ENCODE measurements around the gene NRIP1. TPM values are rescaled to one million over a fixed set of nuclear protein-coding genes. Genes with fewer than 3 reads are reported as not detected.

Gene NRIP1
- total and polyA plus RNA-seq, 10 donors: 5.2 to 67.8 (median 51.8) TPM

- H3K27me3 ChIP-seq (replicated peaks in 1 of 7): no peaks in the 10 kb centered on the region
- H3K27ac ChIP-seq: no peak overlapping the region
- no peak overlapping the region for H3K4me3 ChIP-seq
- H3K9me3 ChIP-seq: no peaks in the 10 kb centered on the region
- intact Hi-C loops (cut with DNase I; ENCODE audit: low total_unique reads): no loop called here
- WGBS, 5 donors: 83 to 89% (median 86%) methylated on average over 6 of the region's 6 CpGs
- no peak for DNase-seq
- H3K4me1 ChIP-seq: peaks cover 0 to 8% (median 0%) of the 10 kb centered on the region in 6 donors
- H3K36me3 ChIP-seq: peaks cover 0 to 38% (median 25%) of the 10 kb centered on the region in 6 donors
- TF ChIP-seq POLR2A (IDR thresholded peaks at IDR 0.05) (no peak), CTCF (IDR thresholded peaks at IDR 0.05 in 8 of 11, conservative IDR thresholded peaks at IDR 0.05 in 3 of 11) (no peak), POLR2AphosphoS5 (IDR thresholded peaks at IDR 0.05) (no peak)
These were observed 100.2 kb downstream of the NRIP1 start for GRCh38 chr21:14964621-14965020.

- DNase-seq: no peak
- H3K27ac ChIP-seq: no peak overlapping the region
- H3K4me3 ChIP-seq: no peak overlapping the region
- H3K36me3 ChIP-seq: peaks cover 0 to 18% (median 12%) of the 10 kb centered on the region in 6 donors
- intact Hi-C loops (cut with DNase I; ENCODE audit: low total_unique reads): no loop called here
- no peaks in the 10 kb centered on the region for H3K27me3 ChIP-seq (replicated peaks in 1 of 7)
- H3K4me1 ChIP-seq: peaks cover 0 to 8% (median 0%) of the 10 kb centered on the region in 6 donors
- TF ChIP-seq CTCF (IDR thresholded peaks at IDR 0.05 in 8 of 11, conservative IDR thresholded peaks at IDR 0.05 in 3 of 11): no peak
- TF ChIP-seq POLR2AphosphoS5 (IDR thresholded peaks at IDR 0.05): no peak
- TF ChIP-seq POLR2A (IDR thresholded peaks at IDR 0.05): no peak
- WGBS, 5 donors: 58 to 91% (median 87%) methylated on average over 3 of the region's 3 CpGs
- H3K9me3 ChIP-seq: no peaks in the 10 kb centered on the region
These were observed 102.6 kb downstream of the NRIP1 start for GRCh38 chr21:14962217-14962616.

- no peak overlapping the region for H3K4me3 ChIP-seq
- no peaks in the 10 kb centered on the region for H3K27me3 ChIP-seq (replicated peaks in 1 of 7)
- no peak overlapping the region for H3K27ac ChIP-seq
- H3K4me1 ChIP-seq: peaks cover 0 to 8% (median 0%) of the 10 kb centered on the region in 6 donors
- H3K36me3 ChIP-seq: peaks cover 0 to 10% (median 5%) of the 10 kb centered on the region in 6 donors
- DNase-seq: no peak
- 93 to 99% (median 94%) methylated on average over 3 of the region's 3 CpGs for WGBS, 5 donors
- H3K9me3 ChIP-seq: no peaks in the 10 kb centered on the region
- TF ChIP-seq POLR2AphosphoS5 (IDR thresholded peaks at IDR 0.05): no peak
- TF ChIP-seq POLR2A (IDR thresholded peaks at IDR 0.05): no peak
- intact Hi-C loops (cut with DNase I; ENCODE audit: low total_unique reads): no loop called here
These were observed 103.3 kb downstream of the NRIP1 start for GRCh38 chr21:14961502-14961901.

GRCh38 chr21:14959343-14959742 is 105.5 kb downstream of the NRIP1 start:
- Histone ChIP-seq H3K9me3 (no peaks in the 10 kb centered on the region), H3K27ac (no peak overlapping the region), H3K36me3 (peaks cover 0 to 4% (median 0%) of the 10 kb centered on the region in 6 donors), H3K27me3 (replicated peaks in 1 of 7) (no peaks in the 10 kb centered on the region), H3K4me3 (no peak overlapping the region), H3K4me1 (no peaks in the 10 kb centered on the region)
- 44 to 82% (median 63%) methylated on average over 3 of the region's 3 CpGs for WGBS, 5 donors
- intact Hi-C loops (cut with DNase I; ENCODE audit: low total_unique reads): no loop called here
- no peak for TF ChIP-seq CTCF (IDR thresholded peaks at IDR 0.05 in 8 of 11, conservative IDR thresholded peaks at IDR 0.05 in 3 of 11)
- TF ChIP-seq POLR2AphosphoS5 (IDR thresholded peaks at IDR 0.05): no peak
- TF ChIP-seq POLR2A (IDR thresholded peaks at IDR 0.05): no peak
- no peak for DNase-seq

GRCh38 chr21:14957836-14958235 is 107.0 kb downstream of the NRIP1 start:
- Histone ChIP-seq H3K27ac (no peak overlapping the region), H3K36me3 (peaks cover 0 to under 1% (median 0%) of the 10 kb centered on the region in 6 donors), H3K9me3 (no peaks in the 10 kb centered on the region), H3K4me3 (no peak overlapping the region), H3K27me3 (replicated peaks in 1 of 7) (no peaks in the 10 kb centered on the region), H3K4me1 (no peaks in the 10 kb centered on the region)
- no peak for TF ChIP-seq POLR2AphosphoS5 (IDR thresholded peaks at IDR 0.05)
- TF ChIP-seq CTCF (IDR thresholded peaks at IDR 0.05 in 8 of 11, conservative IDR thresholded peaks at IDR 0.05 in 3 of 11): no peak
- no peak for TF ChIP-seq POLR2A (IDR thresholded peaks at IDR 0.05)
- whole genome bisulfite sequencing, 5 donors: 85 to 100% (median 93%) methylated on average over 1 of the region's 1 CpG
- no peak for DNase-seq
- intact Hi-C loops (cut with DNase I; ENCODE audit: low total_unique reads): no loop called here

Measured in spleen (tissue), 11 donors.